ENCODE measurements around the gene SERPINE1. TPM values are rescaled to one million over a fixed set of nuclear protein-coding genes. Genes with fewer than 3 reads are reported as not detected.
"Not testable (repeated sequence)": the region's sequence is repeated elsewhere in the genome, so short reads cannot be mapped to it uniquely, and the experiment has no call there.

The SERPINE1 gene
- total RNA-seq, 1 donor = 278 TPM

DNA sequence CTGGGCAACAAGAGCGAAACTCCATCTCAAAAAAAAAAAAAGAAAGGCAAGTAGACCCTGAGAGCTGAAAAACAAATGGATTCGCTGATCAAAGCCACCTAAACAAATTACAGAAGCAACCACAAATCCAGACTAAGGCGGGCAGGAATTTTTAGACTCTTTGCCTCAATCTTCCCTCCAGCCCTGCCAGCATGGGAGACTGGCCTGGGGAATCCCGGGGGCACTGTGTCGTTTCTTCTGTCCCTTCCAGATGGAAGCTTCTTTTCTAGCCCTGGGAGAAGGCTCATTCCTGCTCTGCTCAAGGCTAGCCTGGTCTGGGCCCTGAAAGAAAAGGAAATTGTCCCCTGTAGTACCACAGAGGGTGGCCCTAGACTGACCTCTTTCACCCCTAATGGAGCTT lies 15.6 kb upstream of the SERPINE1 start:
- DNase-seq (ENCODE audit: insufficient read length, low spot score, missing footprints) = no peak
- TF ChIP-seq CTCF (IDR thresholded peaks at IDR 0.05; ENCODE audit: extremely low read depth, low read depth, low read length) = no peak
- no peak overlapping the region for H3K27ac ChIP-seq (ENCODE audit: low read depth, low read length)
- H4K20me1 ChIP-seq (ENCODE audit: insufficient read depth, low read length) = no peaks in the 10 kb centered on the region
- H3K4me2 ChIP-seq (ENCODE audit: insufficient read depth, low read length) = no peak overlapping the region
- H2AFZ ChIP-seq (ENCODE audit: low read length) = no peak overlapping the region
- no peak overlapping the region for H3K4me3 ChIP-seq (ENCODE audit: insufficient read depth, low read length)
- H3K79me2 ChIP-seq (ENCODE audit: insufficient read depth, low read length) = no peaks in the 10 kb centered on the region
- H3K27me3 ChIP-seq (ENCODE audit: insufficient read depth, low read length) = no peaks in the 10 kb centered on the region
- peaks cover 29% of the 10 kb centered on the region for H3K4me1 ChIP-seq (ENCODE audit: insufficient read depth, low read length)
- H3K9me3 ChIP-seq (ENCODE audit: low read depth, low read length) = no peaks in the 10 kb centered on the region
- no peaks in the 10 kb centered on the region for H3K36me3 ChIP-seq (ENCODE audit: insufficient read depth, low read length)

DNA sequence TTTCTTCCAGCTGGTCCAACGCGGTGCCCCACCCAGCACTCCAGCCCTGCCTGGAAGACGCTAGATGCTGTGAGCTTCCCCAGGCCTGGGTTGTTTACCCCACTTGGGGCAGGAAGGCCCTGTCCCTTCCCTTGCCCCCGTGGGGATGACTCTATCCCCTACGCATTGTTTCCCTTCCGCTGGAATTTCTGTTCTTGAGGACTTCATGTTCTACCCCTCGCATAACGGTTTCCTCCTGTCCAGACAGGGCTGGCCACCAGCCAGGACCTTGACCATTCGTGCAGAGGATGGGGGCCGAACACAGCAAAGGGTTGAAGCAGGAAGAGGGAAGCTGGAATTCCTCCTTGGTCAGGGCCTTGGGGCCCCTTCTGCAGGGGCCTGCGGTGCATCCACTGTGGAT lies 14.7 kb upstream of the SERPINE1 start:
- Histone ChIP-seq H3K4me3 (ENCODE audit: insufficient read depth, low read length) (no peak overlapping the region), H3K27me3 (ENCODE audit: insufficient read depth, low read length) (no peaks in the 10 kb centered on the region), H3K4me1 (ENCODE audit: insufficient read depth, low read length) (peaks cover 38% of the 10 kb centered on the region), H2AFZ (ENCODE audit: low read length) (peak overlapping the region; percentile 86), H3K36me3 (ENCODE audit: insufficient read depth, low read length) (no peaks in the 10 kb centered on the region), H4K20me1 (ENCODE audit: insufficient read depth, low read length) (no peaks in the 10 kb centered on the region), H3K79me2 (ENCODE audit: insufficient read depth, low read length) (no peaks in the 10 kb centered on the region), H3K9me3 (ENCODE audit: low read depth, low read length) (no peaks in the 10 kb centered on the region), H3K4me2 (ENCODE audit: insufficient read depth, low read length) (no peak overlapping the region), H3K27ac (ENCODE audit: low read depth, low read length) (peak overlapping the region; percentile 53)
- peak; percentile 69 for DNase-seq (ENCODE audit: insufficient read length, low spot score, missing footprints)
- no peak for TF ChIP-seq CTCF (IDR thresholded peaks at IDR 0.05; ENCODE audit: extremely low read depth, low read depth, low read length)

DNA sequence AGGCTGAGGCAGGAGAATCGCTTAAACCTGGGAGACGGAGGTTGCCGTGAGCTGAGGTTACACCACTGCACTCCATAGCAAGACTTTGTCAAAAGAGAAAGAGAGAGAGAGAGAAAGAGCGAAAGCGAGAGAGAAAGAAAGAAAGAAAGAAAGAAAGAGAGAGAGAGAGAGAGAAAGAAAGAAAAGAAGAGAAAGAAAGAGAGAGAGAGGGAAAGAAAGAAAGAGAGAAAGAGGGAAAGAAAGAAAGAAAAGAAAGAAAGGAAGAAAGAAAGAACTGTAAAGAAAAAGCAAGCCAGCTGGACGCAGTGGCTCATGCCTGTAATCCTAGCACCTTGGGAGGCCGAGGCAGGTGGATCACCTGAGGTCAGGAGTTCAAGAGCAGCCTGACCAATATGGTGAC lies 13.8 kb upstream of the SERPINE1 start:
- not testable (repeated sequence) for H3K9me3 ChIP-seq (ENCODE audit: low read depth, low read length); H3K4me3 ChIP-seq (ENCODE audit: insufficient read depth, low read length); H3K36me3 ChIP-seq (ENCODE audit: insufficient read depth, low read length); H3K27me3 ChIP-seq (ENCODE audit: insufficient read depth, low read length); H3K79me2 ChIP-seq (ENCODE audit: insufficient read depth, low read length); H4K20me1 ChIP-seq (ENCODE audit: insufficient read depth, low read length); H2AFZ ChIP-seq (ENCODE audit: low read length); H3K4me2 ChIP-seq (ENCODE audit: insufficient read depth, low read length); DNase-seq (ENCODE audit: insufficient read length, low spot score, missing footprints)
- peaks cover 41% of the 10 kb centered on the region for H3K4me1 ChIP-seq (ENCODE audit: insufficient read depth, low read length)
- peak overlapping the region; percentile 53 for H3K27ac ChIP-seq (ENCODE audit: low read depth, low read length)

DNA sequence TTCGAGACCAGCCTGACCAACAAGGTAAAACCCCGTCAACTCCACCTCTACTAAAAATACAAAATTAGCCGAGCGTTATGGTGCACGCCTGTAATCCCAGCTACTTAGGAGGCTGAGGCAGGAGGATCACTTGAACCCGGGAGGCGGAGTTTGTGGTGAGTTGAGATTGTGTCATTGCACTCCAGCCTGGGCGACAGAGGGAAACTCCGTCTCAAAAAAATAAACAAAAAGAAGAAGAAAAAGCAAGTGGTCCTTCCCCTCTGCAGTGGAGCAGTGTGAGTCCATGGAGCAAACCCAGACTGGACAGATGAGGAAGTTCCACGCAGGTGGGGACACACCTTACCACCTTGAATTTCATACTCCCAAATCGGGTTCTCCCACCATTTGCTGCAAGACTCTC lies 13.1 kb upstream of the SERPINE1 start:
- Histone ChIP-seq H3K4me1 (ENCODE audit: insufficient read depth, low read length) (peaks cover 40% of the 10 kb centered on the region), H3K27me3 (ENCODE audit: insufficient read depth, low read length) (no peaks in the 10 kb centered on the region), H3K36me3 (ENCODE audit: insufficient read depth, low read length) (no peaks in the 10 kb centered on the region), H2AFZ (ENCODE audit: low read length) (peak overlapping the region; percentile 50), H3K9me3 (ENCODE audit: low read depth, low read length) (no peaks in the 10 kb centered on the region), H3K27ac (ENCODE audit: low read depth, low read length) (peak overlapping the region; percentile 72), H3K4me2 (ENCODE audit: insufficient read depth, low read length) (no peak overlapping the region), H3K4me3 (ENCODE audit: insufficient read depth, low read length) (no peak overlapping the region), H4K20me1 (ENCODE audit: insufficient read depth, low read length) (no peaks in the 10 kb centered on the region), H3K79me2 (ENCODE audit: insufficient read depth, low read length) (no peaks in the 10 kb centered on the region)
- TF ChIP-seq CTCF (IDR thresholded peaks at IDR 0.05; ENCODE audit: extremely low read depth, low read depth, low read length) = no peak
- no peak for DNase-seq (ENCODE audit: insufficient read length, low spot score, missing footprints)
